ENCODE results near the gene EFHD1. TPM values are rescaled to one million over a fixed set of nuclear protein-coding genes. Genes with fewer than 3 reads are reported as not detected.
A peak's percentile ranks its signal among the peaks of the same experiment; 100 is the strongest.

EFHD1 gene
- total and polyA plus RNA-seq, 2 of the 13 experiments (the other 11 are each of a cell fraction or from before 2014, with no cell fraction given) = 0.09 TPM; not detected in 1

- TF ChIP-seq LCORL (IDR thresholded peaks at IDR 0.05) (no peak), LCORL (CRISPR knock-in tag; IDR thresholded peaks at IDR 0.05) (no peak), ZNF841 (CRISPR knock-in tag; IDR thresholded peaks at IDR 0.05; ENCODE audit: borderline replicate concordance) (0 out of 2 replicates have a peak, but pooled peaks have one; percentile 63), TBX2 (CRISPR knock-in tag; IDR thresholded peaks at IDR 0.05; ENCODE audit: borderline replicate concordance) (peak; percentile 74), ZSCAN20 (CRISPR knock-in tag; IDR thresholded peaks at IDR 0.05; ENCODE audit: borderline replicate concordance) (peak; percentile 89; the same call in 1 of the 2 replicates), HINFP (CRISPR knock-in tag; IDR thresholded peaks at IDR 0.05; ENCODE audit: low read depth) (peak; percentile 73; the same call in 1 of the 2 replicates), ZNF704 (CRISPR knock-in tag; IDR thresholded peaks at IDR 0.05; ENCODE audit: borderline replicate concordance) (peak; percentile 99), ZNF83 (CRISPR knock-in tag; IDR thresholded peaks at IDR 0.05; ENCODE audit: borderline replicate concordance) (no peak), FOXC1 (CRISPR knock-in tag; IDR thresholded peaks at IDR 0.05; ENCODE audit: borderline replicate concordance) (peak; percentile 99), SALL1 (CRISPR knock-in tag; IDR thresholded peaks at IDR 0.05) (peak; percentile 65; the same call in 1 of the 2 replicates), ZFP41 (CRISPR knock-in tag; IDR thresholded peaks at IDR 0.05; ENCODE audit: borderline replicate concordance) (peak; percentile 87; the same call in 1 of the 2 replicates), ZNF142 (CRISPR knock-in tag; IDR thresholded peaks at IDR 0.05) (peak; percentile 87), MTA1 (CRISPR knock-in tag; IDR thresholded peaks at IDR 0.05; ENCODE audit: borderline replicate concordance) (peak; percentile 83; the same call in 1 of the 2 replicates), ZNF891 (CRISPR knock-in tag; IDR thresholded peaks at IDR 0.05) (peak; percentile 76; the same call in 1 of the 2 replicates), BRCA1 (CRISPR knock-in tag; IDR thresholded peaks at IDR 0.05) (peak; percentile 64; the same call in 1 of the 2 replicates)
- TF ChIP-seq, protein P1, sequence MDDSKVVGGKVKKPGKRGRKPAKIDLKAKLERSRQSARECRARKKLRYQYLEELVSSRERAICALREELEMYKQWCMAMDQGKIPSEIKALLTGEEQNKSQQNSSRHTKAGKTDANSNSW (CRISPR knock-in tag; IDR thresholded peaks at IDR 0.05; ENCODE audit: borderline replicate concordance) = peak; percentile 97
- TF ChIP-seq, protein P2, sequence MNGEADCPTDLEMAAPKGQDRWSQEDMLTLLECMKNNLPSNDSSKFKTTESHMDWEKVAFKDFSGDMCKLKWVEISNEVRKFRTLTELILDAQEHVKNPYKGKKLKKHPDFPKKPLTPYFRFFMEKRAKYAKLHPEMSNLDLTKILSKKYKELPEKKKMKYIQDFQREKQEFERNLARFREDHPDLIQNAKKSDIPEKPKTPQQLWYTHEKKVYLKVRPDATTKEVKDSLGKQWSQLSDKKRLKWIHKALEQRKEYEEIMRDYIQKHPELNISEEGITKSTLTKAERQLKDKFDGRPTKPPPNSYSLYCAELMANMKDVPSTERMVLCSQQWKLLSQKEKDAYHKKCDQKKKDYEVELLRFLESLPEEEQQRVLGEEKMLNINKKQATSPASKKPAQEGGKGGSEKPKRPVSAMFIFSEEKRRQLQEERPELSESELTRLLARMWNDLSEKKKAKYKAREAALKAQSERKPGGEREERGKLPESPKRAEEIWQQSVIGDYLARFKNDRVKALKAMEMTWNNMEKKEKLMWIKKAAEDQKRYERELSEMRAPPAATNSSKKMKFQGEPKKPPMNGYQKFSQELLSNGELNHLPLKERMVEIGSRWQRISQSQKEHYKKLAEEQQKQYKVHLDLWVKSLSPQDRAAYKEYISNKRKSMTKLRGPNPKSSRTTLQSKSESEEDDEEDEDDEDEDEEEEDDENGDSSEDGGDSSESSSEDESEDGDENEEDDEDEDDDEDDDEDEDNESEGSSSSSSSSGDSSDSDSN (CRISPR knock-in tag; IDR thresholded peaks at IDR 0.05) = peak; percentile 86
Observed at GRCh38 chr2:232633413-232634205, at the start of gene EFHD1 (continued).

Data from HepG2 (cell line).